SH-SY5Y (cell line): Measurements from ENCODE around the gene LEKR1.

Experiments used
- GATA2 ChIP-seq: IDR thresholded peaks from 2 replicates; pipeline ENCODE4 v1.6.1; 2011; ENCODE audit warnings: mild to moderate bottlenecking, low read depth, low read length
- GATA3 ChIP-seq: IDR thresholded peaks from 2 replicates; pipeline ENCODE4 v1.6.1; 2011; ENCODE audit warnings: low read depth, mild to moderate bottlenecking, low read length, moderate library complexity

DNA sequence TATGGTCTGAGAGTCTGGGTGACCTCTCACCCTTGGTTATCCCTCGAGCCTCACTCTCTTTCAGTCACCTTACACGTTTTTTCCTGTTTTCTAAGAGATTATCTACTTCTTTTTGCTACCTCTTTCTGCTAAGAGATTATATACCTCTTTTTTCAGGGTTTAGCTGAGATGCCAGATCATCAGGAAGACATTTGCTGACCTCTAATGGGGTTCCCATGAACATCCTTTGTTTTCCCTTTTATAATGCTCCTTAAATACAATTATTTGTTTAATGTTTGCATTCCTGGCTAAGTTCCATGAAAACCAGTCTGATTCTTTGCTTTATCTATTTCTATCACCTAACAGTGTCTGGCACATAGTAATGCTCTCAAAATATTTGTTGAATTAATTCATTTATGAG is 39.6 kb downstream of the LEKR1 start:
- TF ChIP-seq GATA2 (no peak), GATA3 (no peak)
